A549 (cell line): Measurements from ENCODE around the gene FAM124B. TPM values are rescaled to one million over a fixed set of nuclear protein-coding genes. Genes with fewer than 3 reads are reported as not detected.

ENCODE experiments used
- ATAC-seq, 2 experiments: fragments of 200-7000 bp in 1 of 2; fragments of >200 bp in 1 of 2; cut with Nextera tagmentation in 1 of 2; cut with Tn5 transposase in 1 of 2; 3 replicates each; pipeline versions ENCODE4 v1.8.0 to v1.9.1; 2018 to 2020; ENCODE audit warnings: mild to moderate bottlenecking in 1 of 2, moderate library complexity in 1 of 2
- CTCF ChIA-PET: fragments of 300-600 bp; sonication (Branson Sonifier 250); formaldehyde crosslinking; extraction: SDS; loops from one replicate; lab custom pipeline; 2021; ENCODE audit warnings: antibody characterized with exemption, inconsistent platforms; lab: Yijun Ruan, JAX
- POLR2A ChIA-PET: fragments of 350-600 bp; formaldehyde crosslinking; extraction: SDS; loops from one replicate; lab custom pipeline; 2021; ENCODE audit warnings: antibody characterized with exemption, inconsistent platforms; lab: Yijun Ruan, JAX
- DNase-seq, 2 experiments: peaks; one replicate each; pipeline versions ENCODE4 v3.0.0 to v3.0.0-alpha.2; 2011 to 2016; ENCODE audit warnings: low read depth in 1 of 2, low spot score in 1 of 2
- FAIRE-seq: peaks from 2 replicates; lab custom pipeline; 2011; peaks lifted over from hg19 to GRCh38; lab: Jason Lieb, UNC
- H3K27ac ChIP-seq, 2 experiments: fragments of >200 bp; sonication (Bioruptor Twin); formaldehyde crosslinking; 3 replicates each; pipeline ENCODE4 v1.5.1; 2016 to 2017
- H3K4me1 ChIP-seq: fragments of >200 bp; sonication (Bioruptor Twin); formaldehyde crosslinking; 3 replicates; pipeline ENCODE4 v1.6.1; 2016
- H3K4me2 ChIP-seq: fragments of >200 bp; sonication (Bioruptor Twin); formaldehyde crosslinking; 3 replicates; pipeline ENCODE4 v1.6.1; 2016
- H3K4me3 ChIP-seq: fragments of >200 bp; sonication (Bioruptor Twin); formaldehyde crosslinking; 3 replicates; pipeline ENCODE4 v1.5.1; 2016
- H3K9me3 ChIP-seq: fragments of >200 bp; sonication (Bioruptor Twin); formaldehyde crosslinking; 3 replicates; pipeline ENCODE4 v1.6.1; 2016
- CBX8 ChIP-seq: fragments of 200-600 bp; sonication (generic); IDR thresholded peaks from 2 replicates; pipeline ENCODE4 v1.6.1; 2016
- CHD2 ChIP-seq: fragments of 150-350 bp; IDR thresholded peaks from 2 replicates; pipeline ENCODE4 v1.6.1; 2014; ENCODE audit warnings: low read length; ENCODE audit not compliant: partially characterized antibody
- CHD4 ChIP-seq: fragments of 200-600 bp; sonication (generic); IDR thresholded peaks from 2 replicates; pipeline ENCODE4 v1.6.1; 2016; ENCODE audit warnings: antibody characterized with exemption, mild to moderate bottlenecking, borderline replicate concordance
- EHF ChIP-seq: fragments of 250-450 bp; sonication (Bioruptor Pico); IDR thresholded peaks from 2 replicates; pipeline ENCODE4 v1.5.0; 2020; ENCODE audit warnings: mild to moderate bottlenecking
- EHMT2 ChIP-seq: fragments of 200-600 bp; sonication (generic); IDR thresholded peaks from 2 replicates; pipeline ENCODE4 v1.6.1; 2016; ENCODE audit warnings: antibody characterized with exemption, low read depth, mild to moderate bottlenecking, moderate library complexity
- ELK1 ChIP-seq: fragments of 150-350 bp; IDR thresholded peaks from 2 replicates; pipeline ENCODE4 v1.6.1; 2014; ENCODE audit warnings: low read depth, mild to moderate bottlenecking, low read length
- HES2 ChIP-seq: fragments of >200 bp; sonication (Bioruptor Twin); formaldehyde crosslinking; IDR thresholded peaks from 2 replicates; pipeline ENCODE4 v1.6.1; 2016
- HEYL ChIP-seq: fragments of 250-450 bp; sonication (Bioruptor Pico); IDR thresholded peaks from 2 replicates; pipeline ENCODE4 v1.8.0; 2021; ENCODE audit warnings: mild to moderate bottlenecking, moderate library complexity
- HOXB13 ChIP-seq: fragments of 250-450 bp; sonication (Bioruptor Pico); IDR thresholded peaks from 2 replicates; pipeline ENCODE4 v1.5.0; 2020; ENCODE audit warnings: low read depth, mild to moderate bottlenecking, moderate library complexity
- JUN ChIP-seq, 2 experiments: fragments of >200 bp; sonication (Bioruptor Twin); formaldehyde crosslinking; IDR thresholded peaks; 2 replicates in 1 of 2; 3 replicates in 1 of 2; pipeline ENCODE4 v1.6.1; 2016 to 2017
- KDM5A ChIP-seq: fragments of 200-600 bp; sonication (generic); IDR thresholded peaks from 2 replicates; pipeline ENCODE4 v1.6.1; 2016; ENCODE audit warnings: antibody characterized with exemption, mild to moderate bottlenecking
- MAZ ChIP-seq: fragments of 150-350 bp; IDR thresholded peaks from 2 replicates; pipeline ENCODE4 v1.6.1; 2014; ENCODE audit warnings: antibody characterized with exemption, low read depth, low read length, borderline replicate concordance
- MYC ChIP-seq: IDR thresholded peaks from 2 replicates; pipeline ENCODE4 v1.6.1; 2012; ENCODE audit warnings: mild to moderate bottlenecking, inconsistent platforms, low read length, improper control_type of control experiment, borderline replicate concordance
- NFE2L2 ChIP-seq: fragments of 150-350 bp; conservative IDR thresholded peaks from 2 replicates; pipeline ENCODE4 v1.6.1; 2014; ENCODE audit warnings: low read length
- RAD21 ChIP-seq, 2 experiments: fragments of >200 bp in 1 of 2; sonication (Bioruptor Twin) in 1 of 2; formaldehyde crosslinking in 1 of 2; IDR thresholded peaks in 1 of 2; conservative IDR thresholded peaks in 1 of 2; 2 replicates in 1 of 2; 3 replicates in 1 of 2; pipeline ENCODE4 v1.6.1; 2012 to 2018; ENCODE audit warnings: inconsistent platforms in 1 of 2
- SREBF2 ChIP-seq: fragments of 450-650 bp; IDR thresholded peaks from 2 replicates; pipeline ENCODE4 v1.6.1; 2014; ENCODE audit warnings: mild to moderate bottlenecking, moderate library complexity
- ZFP36 ChIP-seq: fragments of 450-650 bp; IDR thresholded peaks from 2 replicates; pipeline ENCODE4 v1.6.1; 2014; ENCODE audit warnings: borderline replicate concordance; ENCODE audit not compliant: partially characterized antibody
- ZSCAN20 ChIP-seq: fragments of 250-450 bp; sonication (Bioruptor Pico); IDR thresholded peaks from 2 replicates; pipeline ENCODE4 v1.8.0; 2022; ENCODE audit warnings: mild to moderate bottlenecking, moderate library complexity
- WGBS: methylation state at CpG from one replicate; pipeline ENCODE4 v1.1.6; 2017; ENCODE audit errors: missing lambda C conversion rate; 5-methylcytosine and 5-hydroxymethylcytosine counted together
- polyA plus RNA-seq, 4 experiments: library from polyadenylated mRNA; depleted of rRNA in 3 of 4; stranded (reverse); fragments of >200 nt; fragmentation: RNase III in 1 of 4; extraction: RNeasy Plus Mini Kit Qiagen cat#74134 plus additional on column Dnase treatment in 1 of 4; gene quantifications; 2 replicates in 3 of 4; 3 replicates in 1 of 4; pipeline ENCODE4 v1.2.3, GENCODE V29; 2011 to 2017
- TF ChIP-seq, protein P1 (sequence below): fragments of >200 bp; sonication (Bioruptor Twin); formaldehyde crosslinking; IDR thresholded peaks from 3 replicates; pipeline ENCODE4 v1.5.1; 2016
- TF ChIP-seq, protein P2 (sequence below): fragments of 250-450 bp; sonication (Bioruptor Pico); IDR thresholded peaks from 2 replicates; pipeline ENCODE4 v1.5.0; 2021; ENCODE audit warnings: mild to moderate bottlenecking, moderate library complexity, borderline replicate concordance
- TF ChIP-seq, protein P3 (sequence below): IDR thresholded peaks from 2 replicates; pipeline ENCODE4 v1.6.1; 2012; ENCODE audit warnings: low read depth, borderline replicate concordance

The FAM124B gene
- polyA plus RNA-seq, 2 of the 4 experiments (the other 2 are of a cell fraction), result not detected

- FAIRE-seq, result no peak
- TF ChIP-seq ZSCAN20 (CRISPR knock-in tag) (no peak), CHD4 (no peak), JUN (IDR thresholded peaks at IDR 0.05) (no peak), HOXB13 (CRISPR knock-in tag) (no peak), RAD21 (conservative IDR thresholded peaks at IDR 0.05 in 1 of 2, IDR thresholded peaks at IDR 0.05 in 1 of 2) (no peak), EHF (CRISPR knock-in tag) (no peak), MYC (no peak)
- TF ChIP-seq, protein P1, sequence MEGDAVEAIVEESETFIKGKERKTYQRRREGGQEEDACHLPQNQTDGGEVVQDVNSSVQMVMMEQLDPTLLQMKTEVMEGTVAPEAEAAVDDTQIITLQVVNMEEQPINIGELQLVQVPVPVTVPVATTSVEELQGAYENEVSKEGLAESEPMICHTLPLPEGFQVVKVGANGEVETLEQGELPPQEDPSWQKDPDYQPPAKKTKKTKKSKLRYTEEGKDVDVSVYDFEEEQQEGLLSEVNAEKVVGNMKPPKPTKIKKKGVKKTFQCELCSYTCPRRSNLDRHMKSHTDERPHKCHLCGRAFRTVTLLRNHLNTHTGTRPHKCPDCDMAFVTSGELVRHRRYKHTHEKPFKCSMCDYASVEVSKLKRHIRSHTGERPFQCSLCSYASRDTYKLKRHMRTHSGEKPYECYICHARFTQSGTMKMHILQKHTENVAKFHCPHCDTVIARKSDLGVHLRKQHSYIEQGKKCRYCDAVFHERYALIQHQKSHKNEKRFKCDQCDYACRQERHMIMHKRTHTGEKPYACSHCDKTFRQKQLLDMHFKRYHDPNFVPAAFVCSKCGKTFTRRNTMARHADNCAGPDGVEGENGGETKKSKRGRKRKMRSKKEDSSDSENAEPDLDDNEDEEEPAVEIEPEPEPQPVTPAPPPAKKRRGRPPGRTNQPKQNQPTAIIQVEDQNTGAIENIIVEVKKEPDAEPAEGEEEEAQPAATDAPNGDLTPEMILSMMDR, result no peak
- CTCF ChIA-PET, result interaction anchor here (2.1 kb wide), 1 partner anchor 14 kb away, joined by 6 read pairs; no protein-coding TSS in a partner anchor
- no peak for ATAC-seq
- no peaks in the 10 kb centered on the region for H3K9me3 ChIP-seq
- no peak overlapping the region for H3K4me3 ChIP-seq
- no peak for DNase-seq
- H3K4me1 ChIP-seq, result 0 out of 3 replicates have a peak, but pooled peaks cover 3% of the 10 kb centered on the region
- H3K27ac ChIP-seq, result no peak overlapping the region
- POLR2A ChIA-PET, result no interaction called here
- H3K4me2 ChIP-seq, result no peak overlapping the region
- 81% methylated on average over 4 of the region's 4 CpGs for WGBS
Observed at GRCh38 chr2:224434618-224435017, 32.7 kb upstream of the FAM124B start.

- no peak overlapping the region for H3K27ac ChIP-seq
- ChIA-PET POLR2A (interaction anchor here (0.6 kb wide), 1 partner anchor 1224 kb away, joined by 3 read pairs; no protein-coding TSS in a partner anchor), CTCF (interaction anchor here (0.6 to 2.1 kb wide), 2 partner anchors 16 to 42 kb away, joined by 3 to 6 read pairs; no protein-coding TSS in a partner anchor)
- no peak for ATAC-seq
- H3K4me1 ChIP-seq, result 0 out of 3 replicates have a peak, but pooled peaks cover 3% of the 10 kb centered on the region
- no peaks in the 10 kb centered on the region for H3K9me3 ChIP-seq
- no peak for DNase-seq
- H3K4me2 ChIP-seq, result no peak overlapping the region
- WGBS, result 91% methylated on average over 10 of the region's 10 CpGs
- FAIRE-seq, result no peak
- TF ChIP-seq SREBF2 (no peak), ZFP36 (no peak), EHMT2 (no peak), CHD2 (no peak), KDM5A (no peak), EHF (CRISPR knock-in tag) (no peak), CBX8 (no peak), HES2 (no peak), NFE2L2 (no peak), HEYL (no peak), ELK1 (no peak), MAZ (no peak)
- TF ChIP-seq, protein P2, sequence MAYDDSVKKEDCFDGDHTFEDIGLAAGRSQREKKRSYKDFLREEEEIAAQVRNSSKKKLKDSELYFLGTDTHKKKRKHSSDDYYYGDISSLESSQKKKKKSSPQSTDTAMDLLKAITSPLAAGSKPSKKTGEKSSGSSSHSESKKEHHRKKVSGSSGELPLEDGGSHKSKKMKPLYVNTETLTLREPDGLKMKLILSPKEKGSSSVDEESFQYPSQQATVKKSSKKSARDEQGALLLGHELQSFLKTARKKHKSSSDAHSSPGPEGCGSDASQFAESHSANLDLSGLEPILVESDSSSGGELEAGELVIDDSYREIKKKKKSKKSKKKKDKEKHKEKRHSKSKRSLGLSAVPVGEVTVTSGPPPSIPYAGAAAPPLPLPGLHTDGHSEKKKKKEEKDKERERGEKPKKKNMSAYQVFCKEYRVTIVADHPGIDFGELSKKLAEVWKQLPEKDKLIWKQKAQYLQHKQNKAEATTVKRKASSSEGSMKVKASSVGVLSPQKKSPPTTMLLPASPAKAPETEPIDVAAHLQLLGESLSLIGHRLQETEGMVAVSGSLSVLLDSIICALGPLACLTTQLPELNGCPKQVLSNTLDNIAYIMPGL (CRISPR knock-in tag), result no peak
- TF ChIP-seq, protein P3, sequence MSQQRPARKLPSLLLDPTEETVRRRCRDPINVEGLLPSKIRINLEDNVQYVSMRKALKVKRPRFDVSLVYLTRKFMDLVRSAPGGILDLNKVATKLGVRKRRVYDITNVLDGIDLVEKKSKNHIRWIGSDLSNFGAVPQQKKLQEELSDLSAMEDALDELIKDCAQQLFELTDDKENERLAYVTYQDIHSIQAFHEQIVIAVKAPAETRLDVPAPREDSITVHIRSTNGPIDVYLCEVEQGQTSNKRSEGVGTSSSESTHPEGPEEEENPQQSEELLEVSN, result no peak
- H3K4me3 ChIP-seq, result no peak overlapping the region
Observed at GRCh38 chr2:224433442-224433841, 31.5 kb upstream of the FAM124B start.
